GM10248 (cell line): ENCODE data around the gene AMFR.

Source experiments
- CTCF ChIA-PET: fragments of 300-600 bp; sonication (Branson Sonifier 250); formaldehyde crosslinking; extraction: SDS; loops from one replicate; lab custom pipeline; 2021; ENCODE audit warnings: antibody characterized with exemption; lab: Yijun Ruan, JAX
- POLR2A ChIA-PET: fragments of 350-650 bp; sonication (Branson Sonifier 250); formaldehyde crosslinking; extraction: SDS; loops from one replicate; lab custom pipeline; 2020; ENCODE audit warnings: antibody characterized with exemption; lab: Yijun Ruan, JAX
- DNase-seq: peaks from one replicate; pipeline ENCODE4 v3.0.0; 2012; ENCODE audit errors: extremely low spot score
- TF ChIP-seq, protein P1 (sequence below): IDR thresholded peaks from 2 replicates; pipeline ENCODE4 v1.5.1; 2012; ENCODE audit warnings: mild to moderate bottlenecking, low read depth; ENCODE audit errors: extremely low read depth, missing control alignments, control extremely low read depth

The AMFR gene

DNA sequence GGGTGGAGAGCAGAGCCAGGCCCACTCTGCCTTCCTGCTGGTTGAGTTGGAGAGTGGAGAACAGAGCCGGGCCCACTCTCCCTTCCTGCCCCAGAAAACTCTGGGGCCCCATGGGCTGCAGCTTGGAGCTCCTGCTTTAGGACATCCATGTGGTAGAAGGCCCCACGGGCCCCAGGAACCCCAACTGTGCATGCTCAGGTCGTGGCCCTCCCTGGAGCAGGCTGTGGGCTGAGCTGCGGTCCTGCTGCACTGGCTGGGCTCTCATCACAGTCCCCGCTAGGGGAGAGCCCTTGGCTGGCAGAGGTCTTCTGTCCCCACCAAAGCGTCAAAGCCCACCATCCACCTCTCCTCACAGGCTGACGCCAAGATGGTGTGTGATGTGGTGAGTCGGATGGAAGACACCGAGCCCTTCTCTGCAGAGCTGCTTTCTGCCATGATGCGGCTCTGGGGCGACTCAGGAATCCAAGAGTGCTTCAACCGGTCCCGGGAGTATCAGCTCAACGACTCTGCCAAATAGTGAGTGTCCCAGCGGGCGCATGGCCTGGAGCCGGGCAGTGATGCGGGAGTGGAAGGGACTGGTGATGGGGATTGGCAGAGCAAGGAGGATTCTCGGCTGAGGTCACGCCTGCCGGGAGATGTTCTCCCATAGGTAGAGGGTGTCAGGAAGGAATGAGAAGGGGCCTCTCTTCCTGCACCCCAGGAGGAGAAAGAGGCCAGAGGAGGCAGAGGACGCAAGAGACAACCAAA is 96.9 kb downstream of the AMFR start:
- no peak for DNase-seq
- CTCF ChIA-PET: interaction anchor here (0.9 to 3.9 kb wide), 5 partner anchors 10 to 863 kb away, joined by 3 to 31 read pairs (median 6); no protein-coding TSS in a partner anchor
- POLR2A ChIA-PET: no interaction called here
- TF ChIP-seq, protein P1, sequence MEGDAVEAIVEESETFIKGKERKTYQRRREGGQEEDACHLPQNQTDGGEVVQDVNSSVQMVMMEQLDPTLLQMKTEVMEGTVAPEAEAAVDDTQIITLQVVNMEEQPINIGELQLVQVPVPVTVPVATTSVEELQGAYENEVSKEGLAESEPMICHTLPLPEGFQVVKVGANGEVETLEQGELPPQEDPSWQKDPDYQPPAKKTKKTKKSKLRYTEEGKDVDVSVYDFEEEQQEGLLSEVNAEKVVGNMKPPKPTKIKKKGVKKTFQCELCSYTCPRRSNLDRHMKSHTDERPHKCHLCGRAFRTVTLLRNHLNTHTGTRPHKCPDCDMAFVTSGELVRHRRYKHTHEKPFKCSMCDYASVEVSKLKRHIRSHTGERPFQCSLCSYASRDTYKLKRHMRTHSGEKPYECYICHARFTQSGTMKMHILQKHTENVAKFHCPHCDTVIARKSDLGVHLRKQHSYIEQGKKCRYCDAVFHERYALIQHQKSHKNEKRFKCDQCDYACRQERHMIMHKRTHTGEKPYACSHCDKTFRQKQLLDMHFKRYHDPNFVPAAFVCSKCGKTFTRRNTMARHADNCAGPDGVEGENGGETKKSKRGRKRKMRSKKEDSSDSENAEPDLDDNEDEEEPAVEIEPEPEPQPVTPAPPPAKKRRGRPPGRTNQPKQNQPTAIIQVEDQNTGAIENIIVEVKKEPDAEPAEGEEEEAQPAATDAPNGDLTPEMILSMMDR: no peak

DNA sequence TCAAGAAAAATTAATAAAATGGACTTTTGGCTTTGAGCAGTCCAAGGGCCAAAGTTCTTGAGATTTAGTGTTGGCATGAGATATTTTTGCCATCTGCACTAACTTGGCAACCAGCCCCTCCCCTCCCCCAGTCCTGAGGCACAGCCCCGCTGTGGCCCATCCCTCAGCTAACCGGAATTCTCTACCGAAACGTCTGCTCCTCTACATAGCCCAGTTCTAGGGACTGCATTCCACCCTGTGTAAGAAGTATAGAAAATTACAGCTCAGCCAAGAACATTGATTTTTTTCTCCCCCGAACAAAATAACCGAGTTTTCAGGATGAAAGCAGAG is 97.5 kb downstream of the AMFR start:
- no peak for DNase-seq
- ChIA-PET CTCF (interaction anchor here (0.9 to 3.9 kb wide), 4 partner anchors 9 to 863 kb away, joined by 3 to 31 read pairs (median 6); no protein-coding TSS in a partner anchor), POLR2A (no interaction called here)
- TF ChIP-seq, protein P1: no peak

DNA sequence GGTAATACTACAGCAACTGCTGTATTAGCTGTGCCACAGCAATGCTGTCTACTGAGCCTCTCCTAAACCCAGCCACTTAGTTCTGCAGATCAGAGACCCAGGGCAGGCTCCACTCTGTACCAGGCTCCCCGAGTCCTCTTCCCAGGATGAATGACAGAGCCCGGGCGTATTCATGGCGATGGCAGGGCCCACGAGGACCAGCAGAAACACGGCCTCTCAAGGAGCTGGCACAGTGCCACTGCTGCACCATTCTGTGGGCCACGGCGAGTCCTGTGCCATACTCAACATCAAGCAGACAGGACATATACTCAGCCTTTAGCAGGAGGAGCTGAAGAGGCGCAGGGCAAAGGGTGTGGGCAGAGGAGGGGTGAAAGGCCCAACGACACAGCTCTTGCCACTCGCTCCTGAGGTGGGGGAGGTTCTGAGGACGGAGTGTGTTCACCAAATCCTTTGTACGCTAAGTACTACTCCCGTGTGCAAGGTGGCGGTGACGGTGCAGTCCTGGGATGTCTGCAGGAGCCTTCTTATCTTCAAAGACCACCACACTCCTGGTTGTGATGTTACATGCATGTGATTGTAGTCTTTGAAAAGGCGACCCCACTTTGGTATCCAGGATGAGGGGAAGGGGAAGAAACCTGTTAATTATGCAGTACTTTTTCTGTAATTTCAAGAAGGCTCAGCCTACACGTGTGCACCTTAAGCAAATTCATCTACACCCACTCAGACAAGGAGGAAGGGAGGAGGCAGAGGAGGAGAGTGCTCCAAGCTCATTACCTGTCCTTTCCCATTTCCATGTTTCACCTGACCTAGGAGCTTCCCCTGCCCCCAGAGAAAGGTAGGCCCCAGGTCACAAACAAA is 98.0 kb downstream of the AMFR start:
- TF ChIP-seq, protein P1: no peak
- ChIA-PET CTCF (interaction anchor here (0.9 to 3.9 kb wide), 5 partner anchors 9 to 862 kb away, joined by 3 to 31 read pairs (median 7); no protein-coding TSS in a partner anchor), POLR2A (no interaction called here)
- DNase-seq: no peak

DNA sequence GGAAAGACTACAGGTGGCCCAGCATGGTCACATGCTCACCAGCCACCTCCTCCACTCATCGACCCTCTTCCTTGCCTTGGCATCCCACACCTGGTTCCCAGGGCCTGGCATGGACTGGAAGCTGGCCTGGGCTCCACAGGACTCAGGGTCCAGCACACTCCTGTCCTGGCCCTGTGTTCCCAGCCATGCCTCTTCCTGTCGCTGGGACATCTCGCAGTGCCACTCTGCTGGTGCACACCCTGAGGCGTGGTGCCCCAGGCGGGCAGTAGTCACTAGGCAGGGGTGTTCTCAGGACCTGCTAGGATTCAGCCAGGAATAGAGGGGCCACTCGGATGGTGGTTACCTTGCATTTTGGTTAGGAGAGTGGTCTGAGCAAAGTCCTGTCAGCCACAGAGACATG is 99.4 kb downstream of the AMFR start:
- CTCF ChIA-PET: interaction anchor here (2.0 to 3.9 kb wide), 2 partner anchors 7 to 16 kb away, joined by 7 to 31 read pairs; no protein-coding TSS in a partner anchor
- POLR2A ChIA-PET: no interaction called here

DNA sequence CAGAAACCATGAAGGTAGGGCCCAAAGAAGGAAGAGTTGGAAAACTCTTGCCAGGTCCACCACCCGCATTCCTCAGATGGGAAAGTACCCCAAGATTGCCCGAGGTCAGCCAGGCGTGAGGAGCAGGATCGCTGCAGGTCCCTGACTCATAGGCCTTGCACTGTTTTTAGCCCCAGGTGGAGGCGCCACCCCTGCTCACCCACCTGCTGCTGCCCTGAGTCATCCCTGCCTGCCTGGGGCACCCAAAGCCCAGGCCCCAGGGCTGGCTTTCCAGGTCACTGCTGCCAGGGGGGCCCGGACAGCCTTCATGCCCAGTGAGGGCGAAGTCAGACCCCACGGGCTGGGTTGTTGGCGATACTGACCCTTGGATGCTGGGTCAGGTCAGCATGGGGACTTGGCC is 100.9 kb downstream of the AMFR start:
- DNase-seq: no peak
- CTCF ChIA-PET: interaction anchor here (7.8 kb wide), 1 partner anchor 17 kb away, joined by 83 read pairs; no protein-coding TSS in a partner anchor
- POLR2A ChIA-PET: no interaction called here
- TF ChIP-seq, protein P1: no peak

More for the DNA sequence above, 99.4 kb downstream of the AMFR start:
- DNase-seq: no peak
- TF ChIP-seq, protein P1: no peak

DNA sequence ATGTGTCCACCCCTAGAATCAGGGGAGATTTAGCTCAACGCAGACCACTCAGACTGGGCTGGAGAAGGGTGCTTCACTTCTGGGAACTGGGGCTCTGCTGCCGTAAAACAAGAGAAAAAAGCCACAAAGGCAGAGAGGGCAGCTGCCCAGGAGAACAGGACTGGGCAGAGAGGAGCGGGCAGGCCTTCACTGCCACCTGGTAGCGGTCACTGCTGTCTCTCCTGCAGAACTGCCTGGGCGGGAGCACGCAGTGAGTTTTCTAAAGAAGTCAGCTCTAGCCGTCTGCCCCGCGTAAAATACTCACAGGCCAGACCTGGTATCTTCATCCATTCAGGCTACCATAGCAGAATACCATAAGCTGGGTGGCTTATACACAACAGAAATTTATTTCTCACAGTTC is 103.8 kb downstream of the AMFR start:
- DNase-seq: no peak
- ChIA-PET CTCF (interaction anchor here (0.8 to 7.8 kb wide), 7 partner anchors 15 to 857 kb away, joined by 3 to 83 read pairs (median 4); no protein-coding TSS in a partner anchor), POLR2A (no interaction called here)
- TF ChIP-seq, protein P1: no peak
